Measurements from ENCODE around the gene TBC1D9B.
"Not testable (repeated sequence)": the region's sequence is repeated elsewhere in the genome, so short reads cannot be mapped to it uniquely, and the experiment has no call there.

TBC1D9B gene

GRCh38 chr5:179836225-179837019, 71.3 kb downstream of the TBC1D9B start:
- DNase-seq, result no peak

- DNase-seq, result not testable (repeated sequence)
Measured at GRCh38 chr5:179834871-179835270, 72.8 kb downstream of the TBC1D9B start.

- no peak for DNase-seq
Measured at GRCh38 chr5:179834120-179834519, 73.6 kb downstream of the TBC1D9B start.

- DNase-seq, result no peak
Measured at GRCh38 chr5:179833709-179834070, 74.0 kb downstream of the TBC1D9B start.

GRCh38 chr5:179833056-179833708, 74.5 kb downstream of the TBC1D9B start:
- DNase-seq, result no peak

- DNase-seq, result no peak
Measured at GRCh38 chr5:179832039-179832745, 75.5 kb downstream of the TBC1D9B start.

GRCh38 chr5:179830818-179831468, 76.8 kb downstream of the TBC1D9B start:
- DNase-seq, result no peak

- DNase-seq, result no peak
Measured at GRCh38 chr5:179829732-179830435, 77.8 kb downstream of the TBC1D9B start.

- no peak for DNase-seq
Measured at GRCh38 chr5:179828756-179829421, 78.8 kb downstream of the TBC1D9B start.

- no peak for DNase-seq
Measured at GRCh38 chr5:179827680-179828079, 80.0 kb downstream of the TBC1D9B start.

GRCh38 chr5:179825655-179826182, 82.0 kb downstream of the TBC1D9B start:
- DNase-seq, result no peak

GRCh38 chr5:179824745-179825112, 83.0 kb downstream of the TBC1D9B start:
- DNase-seq, result no peak

GRCh38 chr5:179823937-179824744, 83.6 kb downstream of the TBC1D9B start:
- no peak for DNase-seq

- DNase-seq, result no peak
Measured at GRCh38 chr5:179822444-179822990, 85.2 kb downstream of the TBC1D9B start.

GRCh38 chr5:179822059-179822432, 85.7 kb downstream of the TBC1D9B start:
- no peak for DNase-seq

- DNase-seq, result peak; percentile 53
Measured at GRCh38 chr5:179821298-179822058, 86.2 kb downstream of the TBC1D9B start.

- DNase-seq, result peak; percentile 37
Measured at GRCh38 chr5:179820483-179821297, 87.0 kb downstream of the TBC1D9B start, which contains the start of gene SQSTM1. TSS of gene SQSTM1 (plus strand) at chr5:179820905. CDS start at chr5:179820937, 32 bp downstream.

GRCh38 chr5:179820127-179820482, 87.6 kb downstream of the TBC1D9B start:
- DNase-seq, result no peak
